IPS-18c (cell line): ENCODE measurements around the gene VSIG10.

Experiments used
- H3K4me3 ChIP-seq: 2 replicates; pipeline ENCODE4 v1.7.0; 2013; ENCODE audit warnings: low read depth, mild to moderate bottlenecking, low read length, moderate library complexity; ENCODE audit not compliant: insufficient read depth
- H3K9me3 ChIP-seq: one replicate; pipeline ENCODE4 v1.6.1; 2013; ENCODE audit warnings: mild to moderate bottlenecking, low read length, moderate library complexity; ENCODE audit not compliant: control insufficient read depth, insufficient read depth

Gene VSIG10

DNA sequence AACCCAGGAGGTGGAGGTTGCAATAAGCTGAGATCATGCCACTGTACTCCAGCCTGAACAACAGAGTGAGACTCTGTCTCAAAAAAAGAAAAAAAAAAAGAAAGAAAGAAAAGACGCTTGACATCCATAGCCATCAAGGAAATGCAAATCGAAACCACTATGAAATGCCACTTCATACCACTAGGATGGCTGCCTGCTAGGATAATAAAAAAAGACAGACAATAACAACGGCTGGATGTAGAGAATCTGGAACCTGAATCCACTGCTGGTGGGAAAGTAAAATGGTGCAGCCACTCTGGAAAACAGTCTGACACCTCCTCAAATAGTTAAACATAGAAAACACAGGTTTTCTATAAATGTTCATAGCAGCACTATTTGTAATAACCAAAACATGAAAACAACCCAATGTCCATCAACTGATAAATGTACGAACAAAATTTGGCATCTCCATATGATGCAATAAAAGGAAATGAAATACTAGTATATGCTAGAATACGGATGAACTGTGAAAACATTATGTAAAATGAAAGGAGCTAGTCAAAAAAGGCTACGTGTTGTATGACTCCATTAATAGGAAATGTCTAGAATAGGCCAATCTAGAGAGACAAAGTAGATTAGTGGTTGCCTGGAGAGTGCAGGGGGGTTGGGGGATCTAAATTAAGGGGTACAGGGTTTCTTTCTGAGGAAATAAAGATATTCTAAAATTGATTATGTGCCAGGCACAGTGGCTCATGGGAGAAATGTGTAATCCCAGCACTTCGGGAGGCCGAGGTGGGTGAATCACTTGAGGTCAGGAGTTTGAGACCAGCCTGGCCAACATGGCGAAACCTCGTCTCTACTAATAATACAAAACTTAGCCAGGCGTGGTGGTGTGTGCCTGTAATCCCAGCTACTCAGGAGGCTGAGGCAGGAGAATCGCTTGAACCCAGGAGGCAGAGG, 52.6 kb downstream of the VSIG10 start:
- H3K9me3 ChIP-seq: no peaks in the 10 kb centered on the region
- H3K4me3 ChIP-seq: no peak overlapping the region

GRCh38 chr12:118046430-118046829, 57.4 kb downstream of the VSIG10 start:
- peaks cover 3% of the 10 kb centered on the region for H3K9me3 ChIP-seq
- no peak overlapping the region for H3K4me3 ChIP-seq

DNA sequence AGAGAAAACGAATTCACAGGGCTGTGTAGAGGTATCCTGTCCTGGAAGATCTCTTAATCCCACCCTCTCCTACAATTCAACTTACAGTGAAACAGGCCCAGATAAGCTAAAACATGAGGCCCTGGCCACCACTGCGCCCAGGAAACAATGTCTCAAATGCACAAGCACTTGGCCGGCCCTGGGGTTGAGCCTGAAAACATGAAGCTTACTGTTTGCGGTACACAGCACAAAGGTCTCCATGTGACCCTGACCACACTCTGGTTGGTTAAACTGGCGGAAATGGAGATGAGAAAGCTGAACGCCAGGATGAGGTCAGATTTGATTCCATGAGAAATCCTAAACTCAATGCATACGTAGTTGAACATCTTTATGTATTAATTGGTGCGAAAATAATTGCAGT, 59.2 kb downstream of the VSIG10 start:
- H3K4me3 ChIP-seq: no peak overlapping the region
- peaks cover 3% of the 10 kb centered on the region for H3K9me3 ChIP-seq

- Histone ChIP-seq H3K4me3 (no peak overlapping the region), H3K9me3 (peaks cover 3% of the 10 kb centered on the region)
Measured at GRCh38 chr12:118044075-118044474, 59.7 kb downstream of the VSIG10 start.

- Histone ChIP-seq H3K4me3 (no peak overlapping the region), H3K9me3 (peaks cover 3% of the 10 kb centered on the region)
Measured at GRCh38 chr12:118042091-118042490, 61.7 kb downstream of the VSIG10 start.

- H3K9me3 ChIP-seq: no peaks in the 10 kb centered on the region
- no peak overlapping the region for H3K4me3 ChIP-seq
Measured at GRCh38 chr12:118038137-118038536, 65.7 kb downstream of the VSIG10 start.

DNA sequence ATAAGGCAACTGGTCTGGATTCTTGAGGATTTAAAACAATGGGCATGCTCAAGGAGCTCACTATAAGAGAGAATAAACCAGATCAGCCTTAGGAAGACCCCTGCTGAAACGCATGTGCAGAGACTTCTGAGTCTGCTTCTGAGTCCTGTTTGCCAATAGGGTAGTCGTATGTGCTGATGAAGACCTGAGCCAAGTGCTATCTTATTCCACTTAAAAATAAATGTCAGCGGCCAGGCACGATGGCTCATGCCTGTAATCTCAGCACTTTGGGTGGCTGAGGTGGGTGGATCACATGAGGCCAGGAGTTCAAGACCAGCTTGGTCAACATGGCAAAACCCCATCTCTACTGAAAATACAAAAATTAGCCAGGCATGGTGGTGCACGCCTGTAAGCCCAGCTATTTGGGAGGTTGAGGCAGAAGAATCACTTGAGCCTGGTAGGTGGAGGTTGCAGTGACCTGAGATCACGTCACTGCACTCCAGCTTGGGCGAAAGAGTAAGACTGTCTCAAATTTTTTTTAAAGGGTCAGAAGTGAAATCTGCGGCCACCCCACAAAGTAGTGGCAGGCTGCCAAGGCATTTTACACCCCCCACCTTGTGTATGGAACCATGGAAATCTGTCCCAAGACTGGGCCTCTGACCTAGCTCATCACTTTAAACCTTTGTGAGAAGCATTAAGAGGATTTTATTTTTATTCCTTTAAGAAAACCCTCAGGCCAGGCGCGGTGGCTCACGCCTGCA, 67.0 kb downstream of the VSIG10 start:
- Histone ChIP-seq H3K4me3 (no peak overlapping the region), H3K9me3 (no peaks in the 10 kb centered on the region)

- Histone ChIP-seq H3K9me3 (peaks cover 3% of the 10 kb centered on the region), H3K4me3 (no peak overlapping the region)
Measured at GRCh38 chr12:118035190-118036041, 68.4 kb downstream of the VSIG10 start.

GRCh38 chr12:118034429-118035189, 69.2 kb downstream of the VSIG10 start:
- Histone ChIP-seq H3K4me3 (no peak overlapping the region), H3K9me3 (peaks cover 3% of the 10 kb centered on the region)

- Histone ChIP-seq H3K4me3 (no peak overlapping the region), H3K9me3 (peaks cover 3% of the 10 kb centered on the region)
Measured at GRCh38 chr12:118033902-118034301, 69.9 kb downstream of the VSIG10 start.

DNA sequence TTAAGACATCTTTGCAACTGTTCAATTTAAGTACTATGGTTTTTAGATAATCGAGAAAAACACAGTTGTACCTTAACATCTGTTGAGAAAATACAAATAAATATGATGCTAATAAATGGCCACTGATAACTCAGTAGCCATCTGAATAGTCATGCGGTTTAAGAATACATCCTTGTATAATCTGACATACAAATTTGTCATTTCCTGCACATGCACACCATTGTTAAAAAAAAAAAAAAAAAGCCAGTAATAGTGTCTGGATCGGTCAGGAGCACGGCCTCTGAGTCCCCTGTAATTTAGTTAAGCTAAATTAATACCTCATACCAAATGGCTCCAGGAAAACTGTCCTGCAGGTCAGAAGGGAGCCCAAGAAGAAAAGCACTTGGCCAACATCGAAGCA, 70.5 kb downstream of the VSIG10 start:
- Histone ChIP-seq H3K9me3 (peaks cover 3% of the 10 kb centered on the region), H3K4me3 (no peak overlapping the region)

DNA sequence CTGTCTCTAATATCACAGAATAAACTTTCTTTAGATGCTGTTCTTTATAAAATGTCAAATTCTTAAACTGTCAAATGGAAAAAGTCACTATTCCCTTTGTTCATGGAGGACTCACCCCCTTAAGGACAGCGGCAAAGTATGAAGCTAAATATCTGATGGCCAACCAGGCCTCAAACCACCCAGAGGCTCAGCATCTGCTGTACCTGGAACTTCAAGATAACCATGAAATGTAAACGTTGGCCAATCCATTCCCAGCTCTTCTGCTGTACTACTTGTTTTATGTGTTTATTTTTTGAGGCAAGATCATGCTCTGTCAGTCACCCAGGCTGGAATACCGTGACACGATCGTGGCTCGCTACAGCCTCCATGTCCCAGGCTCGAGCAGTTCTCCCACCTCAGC, 71.6 kb downstream of the VSIG10 start:
- Histone ChIP-seq H3K9me3 (peaks cover 7% of the 10 kb centered on the region), H3K4me3 (no peak overlapping the region)

GRCh38 chr12:118029166-118029565, 74.6 kb downstream of the VSIG10 start:
- Histone ChIP-seq H3K4me3 (no peak overlapping the region), H3K9me3 (peaks cover 7% of the 10 kb centered on the region)

DNA sequence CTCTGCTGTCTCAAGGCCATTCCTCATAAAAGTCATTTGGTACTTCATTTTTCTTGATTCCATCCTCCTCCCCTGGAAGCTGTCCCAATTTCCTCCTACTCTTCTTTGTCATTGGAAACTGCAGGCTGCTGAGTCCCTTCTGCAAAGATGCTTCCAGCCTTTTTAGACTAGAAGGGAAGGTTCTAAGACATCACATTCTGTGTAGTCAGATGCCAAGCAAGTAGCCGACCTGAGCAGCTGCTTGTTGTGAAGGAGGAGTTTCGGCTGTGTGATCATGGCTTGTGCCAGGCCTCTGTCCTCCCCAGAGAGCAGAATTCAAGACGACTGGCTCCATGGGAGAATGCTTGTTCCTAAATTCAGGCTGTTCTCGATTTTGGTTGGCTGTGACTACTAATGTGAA, 78.6 kb downstream of the VSIG10 start:
- peaks cover 4% of the 10 kb centered on the region for H3K9me3 ChIP-seq
- H3K4me3 ChIP-seq: no peak overlapping the region

DNA sequence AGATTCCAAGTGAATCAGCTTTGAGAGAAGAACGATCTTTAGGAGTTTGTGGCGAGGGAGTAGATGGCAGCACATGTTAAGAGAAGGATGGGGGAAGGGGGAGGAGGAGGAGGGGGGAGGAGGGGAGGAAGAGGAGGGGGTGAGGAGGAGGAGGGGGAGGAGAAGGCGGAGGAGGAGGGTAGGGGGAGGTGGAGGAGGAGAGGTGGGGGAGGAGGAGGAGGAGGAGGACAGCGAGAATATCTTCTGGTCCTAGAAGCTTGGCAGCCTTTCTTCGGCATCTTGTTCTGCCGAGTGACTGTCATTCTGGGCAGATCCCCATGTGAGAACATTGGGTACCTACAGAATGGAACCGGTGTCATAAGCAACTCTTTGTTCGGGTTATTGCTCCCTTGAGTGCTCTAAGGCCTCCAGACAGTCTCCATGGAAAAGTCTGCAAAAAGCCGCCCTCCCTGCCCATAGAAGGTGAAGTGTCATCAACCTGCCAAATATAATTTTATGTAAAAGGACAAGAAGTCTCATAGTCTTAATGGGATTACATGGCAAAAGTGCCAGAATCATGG, 80.4 kb downstream of the VSIG10 start:
- Histone ChIP-seq H3K4me3 (no peak overlapping the region), H3K9me3 (peaks cover 4% of the 10 kb centered on the region)

DNA sequence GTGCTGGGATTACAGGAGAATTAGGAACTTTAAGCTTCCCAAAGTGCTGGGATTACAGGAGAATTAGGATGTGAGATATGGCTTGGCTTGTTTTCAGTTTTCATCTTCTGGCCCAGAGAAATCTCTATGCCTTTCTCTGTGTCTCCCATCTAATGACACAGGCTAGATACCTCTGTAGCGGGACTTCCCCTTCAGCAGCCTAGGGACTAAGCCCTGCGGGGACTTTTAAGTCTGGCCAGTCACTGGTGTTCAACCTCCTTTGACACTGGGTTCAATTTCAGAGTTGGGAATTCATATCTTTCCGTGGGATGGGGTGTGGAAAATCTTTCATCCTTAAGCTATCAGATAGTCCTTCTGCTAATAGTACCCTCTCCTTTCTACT, 81.1 kb downstream of the VSIG10 start:
- Histone ChIP-seq H3K9me3 (no peaks in the 10 kb centered on the region), H3K4me3 (no peak overlapping the region)
